Measurements from ENCODE around the gene ASXL2. TPM values are rescaled to one million over a fixed set of nuclear protein-coding genes. Genes with fewer than 3 reads are reported as not detected.
A peak's percentile ranks its signal among the peaks of the same experiment; 100 is the strongest.

Gene ASXL2
- total RNA-seq, 4 donors from 2014 or later: 22.9 to 27.6 (median 23.5) TPM

- TF ChIP-seq POLR2A (IDR thresholded peaks at IDR 0.05): no peak
- TF ChIP-seq POLR2AphosphoS5 (IDR thresholded peaks at IDR 0.05): no peak
- TF ChIP-seq CTCF (IDR thresholded peaks at IDR 0.05): no peak
- no peak for TF ChIP-seq EP300 (IDR thresholded peaks at IDR 0.05)
- 60% methylated on average over 1 of the region's 1 CpG for WGBS
- Histone ChIP-seq H3K27me3 (no peaks in the 10 kb centered on the region), H3K4me3 (no peak overlapping the region), H3K4me1 (peaks cover 10% of the 10 kb centered on the region), H3K9me3 (no peaks in the 10 kb centered on the region), H3K27ac (no peak overlapping the region), H3K36me3 (no peaks in the 10 kb centered on the region)
- no peak for DNase-seq (ENCODE audit: low spot score in 2 of 2)
Measured at GRCh38 chr2:25714740-25715139, 163.5 kb downstream of the ASXL2 start.

GRCh38 chr2:25712455-25712854 lies 165.8 kb downstream of the ASXL2 start:
- no peak overlapping the region for H3K27ac ChIP-seq
- H3K4me3 ChIP-seq: no peak overlapping the region
- WGBS: 75% methylated on average over 5 of the region's 5 CpGs
- no peak for TF ChIP-seq POLR2A (IDR thresholded peaks at IDR 0.05)
- TF ChIP-seq POLR2AphosphoS5 (IDR thresholded peaks at IDR 0.05): no peak
- no peak for TF ChIP-seq CTCF (IDR thresholded peaks at IDR 0.05)
- no peak for TF ChIP-seq EP300 (IDR thresholded peaks at IDR 0.05)
- no peaks in the 10 kb centered on the region for H3K27me3 ChIP-seq
- H3K4me1 ChIP-seq: no peaks in the 10 kb centered on the region
- H3K36me3 ChIP-seq: no peaks in the 10 kb centered on the region
- no peaks in the 10 kb centered on the region for H3K9me3 ChIP-seq
- no peak for DNase-seq (ENCODE audit: low spot score in 2 of 2)

GRCh38 chr2:25711675-25712354 lies 166.5 kb downstream of the ASXL2 start:
- peak in 1 of 2 donors; percentile 43 for DNase-seq (ENCODE audit: low spot score in 2 of 2)
- H3K9me3 ChIP-seq: no peaks in the 10 kb centered on the region
- no peaks in the 10 kb centered on the region for H3K27me3 ChIP-seq
- H3K4me1 ChIP-seq: no peaks in the 10 kb centered on the region
- TF ChIP-seq POLR2AphosphoS5 (IDR thresholded peaks at IDR 0.05) (no peak), EP300 (IDR thresholded peaks at IDR 0.05) (no peak), CTCF (IDR thresholded peaks at IDR 0.05) (no peak), POLR2A (IDR thresholded peaks at IDR 0.05) (no peak)
- no peak overlapping the region for H3K27ac ChIP-seq
- H3K4me3 ChIP-seq: peak overlapping the region; percentile 17
- WGBS: 41% methylated on average over 12 of the region's 12 CpGs
- no peaks in the 10 kb centered on the region for H3K36me3 ChIP-seq

- Histone ChIP-seq H3K9me3 (no peaks in the 10 kb centered on the region), H3K27ac (no peak overlapping the region), H3K36me3 (no peaks in the 10 kb centered on the region), H3K4me1 (no peaks in the 10 kb centered on the region), H3K4me3 (no peak overlapping the region), H3K27me3 (no peaks in the 10 kb centered on the region)
- no peak for DNase-seq (ENCODE audit: low spot score in 2 of 2)
- TF ChIP-seq CTCF (IDR thresholded peaks at IDR 0.05) (no peak), EP300 (IDR thresholded peaks at IDR 0.05) (no peak), POLR2A (IDR thresholded peaks at IDR 0.05) (no peak), POLR2AphosphoS5 (IDR thresholded peaks at IDR 0.05) (no peak)
- WGBS: 89% methylated on average over 3 of the region's 3 CpGs
Measured at GRCh38 chr2:25710750-25711149, 167.5 kb downstream of the ASXL2 start.

GRCh38 chr2:25709349-25709748 lies 168.9 kb downstream of the ASXL2 start:
- H3K4me1 ChIP-seq: no peaks in the 10 kb centered on the region
- TF ChIP-seq POLR2AphosphoS5 (IDR thresholded peaks at IDR 0.05) (no peak), CTCF (IDR thresholded peaks at IDR 0.05) (no peak), EP300 (IDR thresholded peaks at IDR 0.05) (no peak), POLR2A (IDR thresholded peaks at IDR 0.05) (no peak)
- H3K27ac ChIP-seq: no peak overlapping the region
- DNase-seq (ENCODE audit: low spot score in 2 of 2): no peak
- no peaks in the 10 kb centered on the region for H3K27me3 ChIP-seq
- H3K4me3 ChIP-seq: no peak overlapping the region
- no peaks in the 10 kb centered on the region for H3K36me3 ChIP-seq
- 80% methylated on average over 2 of the region's 2 CpGs for WGBS
- no peaks in the 10 kb centered on the region for H3K9me3 ChIP-seq

Data from suprapubic skin (tissue), 4 donors.